ENCODE measurements around the gene CLEC16A. TPM values are rescaled to one million over a fixed set of nuclear protein-coding genes. Genes with fewer than 3 reads are reported as not detected.

The CLEC16A gene
- total RNA-seq, 1 donor from 2014 or later: 7.8 TPM

DNA sequence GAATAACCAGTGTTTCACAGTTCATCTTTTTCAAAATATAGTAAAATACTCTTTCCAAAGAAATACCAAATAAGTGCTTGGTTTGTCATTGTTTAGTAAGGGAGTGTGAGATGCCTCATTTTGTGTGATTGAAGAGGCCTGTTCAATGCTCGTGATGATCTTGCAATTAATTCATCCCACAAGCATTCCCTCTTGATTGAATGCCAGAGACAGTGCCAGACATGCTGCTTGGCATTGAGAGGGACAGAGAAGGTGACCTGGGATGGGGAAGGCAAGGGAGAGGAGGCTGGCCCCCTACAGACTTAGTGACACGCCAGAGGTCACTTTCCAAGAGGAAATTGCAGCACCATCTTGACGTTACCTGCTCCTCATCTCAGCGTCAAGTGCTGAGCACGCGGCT, 49.3 kb downstream of the CLEC16A start:
- Mint-ChIP-seq H3K27me3 (ENCODE audit: insufficient read depth, low read depth) (peaks cover 7% of the 10 kb centered on the region), H3K36me3 (peaks cover 13% of the 10 kb centered on the region), H3K9me3 (no peaks in the 10 kb centered on the region), H3K27ac (no peak overlapping the region), H3K4me1 (peaks cover 27% of the 10 kb centered on the region), H3K4me3 (no peak overlapping the region)
- no peaks in the 10 kb centered on the region for H3K79me2 ChIP-seq (ENCODE audit: low read depth)
- H3K27ac ChIP-seq: no peak overlapping the region
- H4K20me1 ChIP-seq (ENCODE audit: low read depth): no peaks in the 10 kb centered on the region
- no peak for DNase-seq (ENCODE audit: low spot score)
- H3K36me3 ChIP-seq: no peaks in the 10 kb centered on the region
- H2AFZ ChIP-seq (replicated peaks): no peak overlapping the region
- TF ChIP-seq EZH2phosphoT487 (IDR thresholded peaks at IDR 0.05) (no peak), EZH2 (IDR thresholded peaks at IDR 0.05) (no peak)
- TF ChIP-seq, protein P1, sequence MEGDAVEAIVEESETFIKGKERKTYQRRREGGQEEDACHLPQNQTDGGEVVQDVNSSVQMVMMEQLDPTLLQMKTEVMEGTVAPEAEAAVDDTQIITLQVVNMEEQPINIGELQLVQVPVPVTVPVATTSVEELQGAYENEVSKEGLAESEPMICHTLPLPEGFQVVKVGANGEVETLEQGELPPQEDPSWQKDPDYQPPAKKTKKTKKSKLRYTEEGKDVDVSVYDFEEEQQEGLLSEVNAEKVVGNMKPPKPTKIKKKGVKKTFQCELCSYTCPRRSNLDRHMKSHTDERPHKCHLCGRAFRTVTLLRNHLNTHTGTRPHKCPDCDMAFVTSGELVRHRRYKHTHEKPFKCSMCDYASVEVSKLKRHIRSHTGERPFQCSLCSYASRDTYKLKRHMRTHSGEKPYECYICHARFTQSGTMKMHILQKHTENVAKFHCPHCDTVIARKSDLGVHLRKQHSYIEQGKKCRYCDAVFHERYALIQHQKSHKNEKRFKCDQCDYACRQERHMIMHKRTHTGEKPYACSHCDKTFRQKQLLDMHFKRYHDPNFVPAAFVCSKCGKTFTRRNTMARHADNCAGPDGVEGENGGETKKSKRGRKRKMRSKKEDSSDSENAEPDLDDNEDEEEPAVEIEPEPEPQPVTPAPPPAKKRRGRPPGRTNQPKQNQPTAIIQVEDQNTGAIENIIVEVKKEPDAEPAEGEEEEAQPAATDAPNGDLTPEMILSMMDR (IDR thresholded peaks at IDR 0.05): no peak
- H3K27me3 ChIP-seq: no peaks in the 10 kb centered on the region
- no peaks in the 10 kb centered on the region for H3K9me3 ChIP-seq (ENCODE audit: low read depth)
- H3K4me1 ChIP-seq: no peaks in the 10 kb centered on the region
- H3K4me2 ChIP-seq: no peak overlapping the region
- H3K9ac ChIP-seq: no peak overlapping the region
- H3K4me3 ChIP-seq: no peak overlapping the region
- H3F3A ChIP-seq (ENCODE audit: low read depth): no peaks in the 10 kb centered on the region

DNA sequence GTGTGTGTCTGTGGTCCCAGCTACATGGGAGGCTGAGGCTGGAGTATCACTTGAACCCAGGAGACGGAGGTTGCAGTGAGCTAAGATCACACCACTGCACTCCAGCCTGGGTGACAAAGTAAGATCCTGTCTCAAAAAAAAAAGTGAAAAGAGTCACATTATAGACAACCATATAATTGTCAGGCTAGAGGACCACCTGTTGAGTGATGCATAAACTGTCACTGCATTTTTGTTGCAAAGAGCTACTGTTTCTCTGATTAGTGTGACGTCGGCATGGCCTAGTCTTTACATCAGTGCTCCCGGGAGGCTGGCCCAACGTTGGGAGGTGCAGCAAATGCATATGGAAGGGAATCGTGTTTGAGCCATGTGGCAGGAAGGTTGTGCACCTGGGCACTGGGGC, 50.2 kb downstream of the CLEC16A start:
- H3K27ac ChIP-seq: no peak overlapping the region
- Mint-ChIP-seq H3K4me1 (peaks cover 27% of the 10 kb centered on the region), H3K36me3 (peaks cover 13% of the 10 kb centered on the region), H3K27ac (peak overlapping the region; percentile 30), H3K9me3 (no peaks in the 10 kb centered on the region), H3K27me3 (ENCODE audit: insufficient read depth, low read depth) (peaks cover 8% of the 10 kb centered on the region), H3K4me3 (no peak overlapping the region)
- H3F3A ChIP-seq (ENCODE audit: low read depth): no peaks in the 10 kb centered on the region
- H4K20me1 ChIP-seq (ENCODE audit: low read depth): no peaks in the 10 kb centered on the region
- H3K36me3 ChIP-seq: no peaks in the 10 kb centered on the region
- no peak overlapping the region for H3K9ac ChIP-seq
- TF ChIP-seq EZH2 (IDR thresholded peaks at IDR 0.05): no peak
- no peak for TF ChIP-seq EZH2phosphoT487 (IDR thresholded peaks at IDR 0.05)
- TF ChIP-seq, protein P1 (IDR thresholded peaks at IDR 0.05): no peak
- H3K9me3 ChIP-seq (ENCODE audit: low read depth): no peaks in the 10 kb centered on the region
- no peak for DNase-seq (ENCODE audit: low spot score)
- no peaks in the 10 kb centered on the region for H3K4me1 ChIP-seq
- no peaks in the 10 kb centered on the region for H3K27me3 ChIP-seq
- no peak overlapping the region for H3K4me3 ChIP-seq
- H2AFZ ChIP-seq (replicated peaks): no peak overlapping the region
- H3K4me2 ChIP-seq: no peak overlapping the region
- no peaks in the 10 kb centered on the region for H3K79me2 ChIP-seq (ENCODE audit: low read depth)

- Histone ChIP-seq H2AFZ (replicated peaks) (no peak overlapping the region), H3K36me3 (no peaks in the 10 kb centered on the region), H3K9me3 (ENCODE audit: low read depth) (no peaks in the 10 kb centered on the region), H3K4me2 (no peak overlapping the region), H3K4me1 (no peaks in the 10 kb centered on the region), H3K79me2 (ENCODE audit: low read depth) (no peaks in the 10 kb centered on the region), H3K9ac (no peak overlapping the region), H3F3A (ENCODE audit: low read depth) (no peaks in the 10 kb centered on the region), H3K27ac (no peak overlapping the region), H3K27me3 (no peaks in the 10 kb centered on the region), H4K20me1 (ENCODE audit: low read depth) (no peaks in the 10 kb centered on the region), H3K4me3 (no peak overlapping the region)
- Mint-ChIP-seq H3K4me1 (peaks cover 27% of the 10 kb centered on the region), H3K4me3 (no peak overlapping the region), H3K27me3 (ENCODE audit: insufficient read depth, low read depth) (peaks cover 11% of the 10 kb centered on the region), H3K9me3 (no peaks in the 10 kb centered on the region), H3K36me3 (peaks cover 13% of the 10 kb centered on the region), H3K27ac (no peak overlapping the region)
- TF ChIP-seq EZH2phosphoT487 (IDR thresholded peaks at IDR 0.05) (no peak), EZH2 (IDR thresholded peaks at IDR 0.05) (no peak)
- TF ChIP-seq, protein P1 (IDR thresholded peaks at IDR 0.05): no peak
- DNase-seq (ENCODE audit: low spot score): no peak
Measured at GRCh38 chr16:10995565-10995964, 51.2 kb downstream of the CLEC16A start.
